Fibroblast of gingiva (primary cell): ENCODE results near the gene CCDC196.
A peak's percentile ranks its signal among the peaks of the same experiment; 100 is the strongest.

Experiments
- DNase-seq: peaks from one replicate; pipeline ENCODE4 v3.0.0-alpha.2; 2011; ENCODE audit warnings: low read depth

The CCDC196 gene

GRCh38 chr14:66485910-66486421, at the start of gene CCDC196:
TSS of gene CCDC196 (plus strand) at chr14:66486371. CDS start at chr14:66486503, 132 bp downstream.
- no peak for DNase-seq

- no peak for DNase-seq
Measured at GRCh38 chr14:66440801-66441200, 45.4 kb upstream of the CCDC196 start.

- no peak for DNase-seq
Measured at GRCh38 chr14:66442953-66443571, 43.1 kb upstream of the CCDC196 start.

- DNase-seq: no peak
Measured at GRCh38 chr14:66443785-66444184, 42.4 kb upstream of the CCDC196 start.

GRCh38 chr14:66444271-66444927, 41.8 kb upstream of the CCDC196 start:
- DNase-seq: peak; percentile 49

- no peak for DNase-seq
Measured at GRCh38 chr14:66445936-66446335, 40.2 kb upstream of the CCDC196 start.

GRCh38 chr14:66453469-66453868, 32.7 kb upstream of the CCDC196 start:
- DNase-seq: no peak

- DNase-seq: no peak
Measured at GRCh38 chr14:66459603-66460002, 26.6 kb upstream of the CCDC196 start.

- no peak for DNase-seq
Measured at GRCh38 chr14:66464261-66464660, 21.9 kb upstream of the CCDC196 start.

GRCh38 chr14:66468778-66469367, 17.3 kb upstream of the CCDC196 start:
- DNase-seq: no peak

GRCh38 chr14:66471584-66471983, 14.6 kb upstream of the CCDC196 start:
- DNase-seq: no peak

GRCh38 chr14:66472251-66472650, 13.9 kb upstream of the CCDC196 start:
- no peak for DNase-seq

GRCh38 chr14:66473223-66473622, 12.9 kb upstream of the CCDC196 start:
- no peak for DNase-seq

- peak; percentile 55 for DNase-seq
Measured at GRCh38 chr14:66476964-66477363, 9.2 kb upstream of the CCDC196 start.

- DNase-seq: no peak
Measured at GRCh38 chr14:66477567-66477966, 8.6 kb upstream of the CCDC196 start.

- no peak for DNase-seq
Measured at GRCh38 chr14:66482873-66483272, 3.3 kb upstream of the CCDC196 start.

- peak; percentile 50 for DNase-seq
Measured at GRCh38 chr14:66483322-66483721, 2.8 kb upstream of the CCDC196 start.

- no peak for DNase-seq
Measured at GRCh38 chr14:66485029-66485428, 1.1 kb upstream of the CCDC196 start.

- DNase-seq: no peak
Measured at GRCh38 chr14:66487164-66487563, 993 bp downstream of the CCDC196 start.

GRCh38 chr14:66490143-66491111, 4.3 kb downstream of the CCDC196 start:
- peak; percentile 11 for DNase-seq

GRCh38 chr14:66493750-66494149, 7.6 kb downstream of the CCDC196 start:
- DNase-seq: no peak
